ENCODE measurements around the gene SF3B2. TPM values are rescaled to one million over a fixed set of nuclear protein-coding genes. Genes with fewer than 3 reads are reported as not detected.

Gene SF3B2
- total RNA-seq, 1 experiment from 2014 or later: 300 TPM

- TF ChIP-seq CEBPB (IDR thresholded peaks at IDR 0.05; ENCODE audit: low read depth) (no peak), REST (IDR thresholded peaks at IDR 0.05; ENCODE audit: low read depth) (no peak), ZFX (IDR thresholded peaks at IDR 0.05) (no peak), CTCF (IDR thresholded peaks at IDR 0.05 in 2 of 3, conservative IDR thresholded peaks at IDR 0.05 in 1 of 3; ENCODE audit: borderline replicate concordance in 1 of 3, insufficient read depth in 1 of 3, low read depth in 2 of 3, low read length in 2 of 3) (no peak), FOSL1 (IDR thresholded peaks at IDR 0.05; ENCODE audit: low read depth) (no peak), SIN3A (IDR thresholded peaks at IDR 0.05; ENCODE audit: low read depth) (no peak), ZNF274 (IDR thresholded peaks at IDR 0.05; ENCODE audit: low read depth, low read length) (no peak), POLR2A (IDR thresholded peaks at IDR 0.05; ENCODE audit: borderline replicate concordance, extremely low read depth, insufficient read depth, insufficient read length) (no peak)
- no peak overlapping the region for H3K4me2 ChIP-seq (ENCODE audit: low read length)
- H3K27me3 ChIP-seq (ENCODE audit: insufficient read depth, low read length): no peaks in the 10 kb centered on the region
- peaks cover 0 to 14% of the 10 kb centered on the region in 2 experiments; a peak in 2 of 4 replicates for H3K4me1 ChIP-seq (ENCODE audit: control insufficient read depth in 1 of 2, insufficient read depth in 2 of 2, low read length in 2 of 2)
- no peaks in the 10 kb centered on the region for H3K9me3 ChIP-seq (ENCODE audit: control insufficient read depth in 1 of 2, insufficient read depth in 1 of 2, low read depth in 1 of 2, low read length in 2 of 2)
- no peak overlapping the region for H3K27ac ChIP-seq (ENCODE audit: low read depth, low read length)
- RAD21 ChIA-PET (ENCODE audit: low non-redundant PET in 1 of 2, low total read pairs in 2 of 2, uncharacterized antibody in 2 of 2, unreplicated experiment in 2 of 2): no interaction called here
- POLR2A ChIA-PET: no interaction called here
- ATAC-seq (no peak), DNase-seq (ENCODE audit: low read depth, low spot score) (no peak)
- intact Hi-C loops (cut with micrococcal nuclease): no loop called here
- CTCF ChIA-PET: no interaction called here
- H4K20me1 ChIP-seq (ENCODE audit: insufficient read depth): no peaks in the 10 kb centered on the region
- no peaks in the 10 kb centered on the region for H3K36me3 ChIP-seq (ENCODE audit: control insufficient read depth in 1 of 2, insufficient read depth in 2 of 2, low read length in 2 of 2)
- no peak overlapping the region for H2AFZ ChIP-seq (ENCODE audit: low read depth, low read length, poor library complexity, severe bottlenecking)
- no peak overlapping the region for H3K4me3 ChIP-seq (replicated peaks in 1 of 2; ENCODE audit: low read depth in 1 of 2, low read length in 2 of 2)
- H3K9me2 ChIP-seq (ENCODE audit: insufficient read depth): no peaks in the 10 kb centered on the region
- no TSS peak for BruUV-seq (replicated peaks)
- peaks cover 7% of the 10 kb centered on the region; the same call in 1 of the 2 replicates for H3K79me2 ChIP-seq (ENCODE audit: insufficient read depth, low read length)
- H3K9ac ChIP-seq (ENCODE audit: low read length): no peak overlapping the region
Measured at GRCh38 chr11:66104057-66104638, 52.0 kb downstream of the SF3B2 start.
